ENCODE data around the gene XBP1. TPM values are rescaled to one million over a fixed set of nuclear protein-coding genes. Genes with fewer than 3 reads are reported as not detected.

The XBP1 gene
- total and polyA plus RNA-seq, 2 of the 13 experiments (the other 11 are each of a cell fraction or from before 2014, with no cell fraction given): 416 to 427 TPM

GRCh38 chr22:28813772-28814518 is 13.6 kb upstream of the XBP1 start (continued):
- TF ChIP-seq AHDC1 (CRISPR knock-in tag; IDR thresholded peaks at IDR 0.05; ENCODE audit: borderline replicate concordance) (peak; percentile 88), ONECUT2 (CRISPR knock-in tag; IDR thresholded peaks at IDR 0.05) (peak; percentile 33; the same call in 1 of the 2 replicates), HHEX (CRISPR knock-in tag; IDR thresholded peaks at IDR 0.05) (peak; percentile 40; the same call in 1 of the 2 replicates), MEF2D (CRISPR knock-in tag; IDR thresholded peaks at IDR 0.05) (peak; percentile 65; the same call in 1 of the 2 replicates), FOXA3 (CRISPR knock-in tag; IDR thresholded peaks at IDR 0.05) (peak; percentile 95), ZNF678 (CRISPR knock-in tag; IDR thresholded peaks at IDR 0.05) (no peak), ARNT2 (CRISPR knock-in tag; IDR thresholded peaks at IDR 0.05; ENCODE audit: low read depth) (no peak), SMYD3 (CRISPR knock-in tag; IDR thresholded peaks at IDR 0.05) (no peak), ZNF143 (CRISPR knock-in tag; IDR thresholded peaks at IDR 0.05) (peak; percentile 74), ZNF547 (CRISPR knock-in tag; IDR thresholded peaks at IDR 0.05) (peak; percentile 43; the same call in 1 of the 2 replicates), ZNF607 (CRISPR knock-in tag; IDR thresholded peaks at IDR 0.05; ENCODE audit: borderline replicate concordance) (no peak), PAXIP1 (CRISPR knock-in tag; conservative IDR thresholded peaks at IDR 0.05) (peak; percentile 97), PAX8 (CRISPR knock-in tag; IDR thresholded peaks at IDR 0.05; ENCODE audit: borderline replicate concordance) (no peak), NFE2L1 (CRISPR knock-in tag; IDR thresholded peaks at IDR 0.05; ENCODE audit: borderline replicate concordance) (no peak)
- TF ChIP-seq, protein P1, sequence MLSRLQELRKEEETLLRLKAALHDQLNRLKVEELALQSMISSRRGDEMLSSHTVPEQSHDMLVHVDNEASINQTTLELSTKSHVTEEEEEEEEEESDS (CRISPR knock-in tag; IDR thresholded peaks at IDR 0.05; ENCODE audit: borderline replicate concordance): no peak
- TF ChIP-seq, protein P2, sequence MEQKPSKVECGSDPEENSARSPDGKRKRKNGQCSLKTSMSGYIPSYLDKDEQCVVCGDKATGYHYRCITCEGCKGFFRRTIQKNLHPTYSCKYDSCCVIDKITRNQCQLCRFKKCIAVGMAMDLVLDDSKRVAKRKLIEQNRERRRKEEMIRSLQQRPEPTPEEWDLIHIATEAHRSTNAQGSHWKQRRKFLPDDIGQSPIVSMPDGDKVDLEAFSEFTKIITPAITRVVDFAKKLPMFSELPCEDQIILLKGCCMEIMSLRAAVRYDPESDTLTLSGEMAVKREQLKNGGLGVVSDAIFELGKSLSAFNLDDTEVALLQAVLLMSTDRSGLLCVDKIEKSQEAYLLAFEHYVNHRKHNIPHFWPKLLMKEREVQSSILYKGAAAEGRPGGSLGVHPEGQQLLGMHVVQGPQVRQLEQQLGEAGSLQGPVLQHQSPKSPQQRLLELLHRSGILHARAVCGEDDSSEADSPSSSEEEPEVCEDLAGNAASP (CRISPR knock-in tag; IDR thresholded peaks at IDR 0.05; ENCODE audit: borderline replicate concordance): peak; percentile 96
- TF ChIP-seq, protein P3, sequence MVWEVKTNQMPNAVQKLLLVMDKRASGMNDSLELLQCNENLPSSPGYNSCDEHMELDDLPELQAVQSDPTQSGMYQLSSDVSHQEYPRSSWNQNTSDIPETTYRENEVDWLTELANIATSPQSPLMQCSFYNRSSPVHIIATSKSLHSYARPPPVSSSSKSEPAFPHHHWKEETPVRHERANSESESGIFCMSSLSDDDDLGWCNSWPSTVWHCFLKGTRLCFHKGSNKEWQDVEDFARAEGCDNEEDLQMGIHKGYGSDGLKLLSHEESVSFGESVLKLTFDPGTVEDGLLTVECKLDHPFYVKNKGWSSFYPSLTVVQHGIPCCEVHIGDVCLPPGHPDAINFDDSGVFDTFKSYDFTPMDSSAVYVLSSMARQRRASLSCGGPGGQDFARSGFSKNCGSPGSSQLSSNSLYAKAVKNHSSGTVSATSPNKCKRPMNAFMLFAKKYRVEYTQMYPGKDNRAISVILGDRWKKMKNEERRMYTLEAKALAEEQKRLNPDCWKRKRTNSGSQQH (CRISPR knock-in tag; IDR thresholded peaks at IDR 0.05; ENCODE audit: low read depth): peak; percentile 76; the same call in 1 of the 2 replicates

Measured in HepG2 (cell line).